WERI-Rb-1 (cell line): ENCODE data around the gene EZH2.

ENCODE experiments used
- DNase-seq: peaks from one replicate; pipeline ENCODE4 v3.0.0-alpha.2; 2020
- H3K27ac ChIP-seq: fragments of 250-450 bp; sonication (Bioruptor Pico); 2 replicates; pipeline ENCODE4 v1.5.1; 2020; ENCODE audit warnings: mild to moderate bottlenecking, moderate library complexity
- H3K27me3 ChIP-seq: fragments of 250-450 bp; sonication (Bioruptor Pico); 2 replicates; pipeline ENCODE4 v1.5.1; 2021; ENCODE audit warnings: mild to moderate bottlenecking, low read depth, moderate library complexity; ENCODE audit not compliant: insufficient read depth, severe bottlenecking
- H3K36me3 ChIP-seq: fragments of 250-450 bp; sonication (Bioruptor Pico); 2 replicates; pipeline ENCODE4 v1.5.1; 2020; ENCODE audit warnings: mild to moderate bottlenecking, moderate library complexity
- H3K4me3 ChIP-seq: 2 replicates; pipeline ENCODE4 v1.5.1; 2011; ENCODE audit warnings: low read depth, mild to moderate bottlenecking, control low read depth, low read length
- H3K9me3 ChIP-seq: fragments of 250-450 bp; sonication (Bioruptor Pico); 2 replicates; pipeline ENCODE4 v1.5.1; 2021; ENCODE audit warnings: mild to moderate bottlenecking, moderate library complexity; ENCODE audit not compliant: severe bottlenecking
- TF ChIP-seq, protein P1 (sequence below): IDR thresholded peaks from 2 replicates; pipeline ENCODE4 v1.5.1; 2011; ENCODE audit warnings: low read depth, mild to moderate bottlenecking, control low read depth, inconsistent platforms, low read length

Gene EZH2

DNA sequence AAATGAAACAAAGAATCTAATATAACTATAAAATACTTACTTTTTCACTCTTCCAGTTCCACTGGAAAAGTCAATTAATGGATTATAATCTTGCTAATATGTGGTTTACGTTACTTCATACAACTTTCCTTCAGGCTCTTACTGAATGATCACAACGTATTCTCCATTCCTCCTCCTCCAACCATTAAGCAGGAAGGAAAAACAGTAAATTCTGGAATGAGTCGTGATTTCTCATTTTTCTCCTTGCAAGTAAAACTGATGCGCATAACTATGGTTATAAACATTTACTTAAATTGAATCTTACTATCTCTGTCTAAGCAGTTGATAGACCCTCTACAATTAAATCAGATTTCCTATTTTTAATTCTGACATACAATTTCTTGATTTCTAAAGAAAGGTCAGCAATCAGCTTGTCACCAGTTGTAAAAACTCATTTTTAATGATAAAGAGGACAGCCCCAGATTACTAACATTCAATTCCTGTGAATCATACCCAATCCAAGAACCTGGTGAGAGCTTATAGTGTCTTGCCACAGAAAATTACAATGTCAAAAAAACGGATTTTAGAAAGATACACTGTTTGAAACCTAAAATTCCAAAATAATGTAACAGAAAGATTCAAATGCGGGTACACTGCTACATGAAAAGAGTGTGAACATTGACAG lies 64.3 kb downstream of the EZH2 start:
- Histone ChIP-seq H3K9me3 (no peaks in the 10 kb centered on the region), H3K36me3 (peaks cover 80% of the 10 kb centered on the region), H3K4me3 (no peak overlapping the region), H3K27me3 (no peaks in the 10 kb centered on the region), H3K27ac (no peak overlapping the region)
- TF ChIP-seq, protein P1, sequence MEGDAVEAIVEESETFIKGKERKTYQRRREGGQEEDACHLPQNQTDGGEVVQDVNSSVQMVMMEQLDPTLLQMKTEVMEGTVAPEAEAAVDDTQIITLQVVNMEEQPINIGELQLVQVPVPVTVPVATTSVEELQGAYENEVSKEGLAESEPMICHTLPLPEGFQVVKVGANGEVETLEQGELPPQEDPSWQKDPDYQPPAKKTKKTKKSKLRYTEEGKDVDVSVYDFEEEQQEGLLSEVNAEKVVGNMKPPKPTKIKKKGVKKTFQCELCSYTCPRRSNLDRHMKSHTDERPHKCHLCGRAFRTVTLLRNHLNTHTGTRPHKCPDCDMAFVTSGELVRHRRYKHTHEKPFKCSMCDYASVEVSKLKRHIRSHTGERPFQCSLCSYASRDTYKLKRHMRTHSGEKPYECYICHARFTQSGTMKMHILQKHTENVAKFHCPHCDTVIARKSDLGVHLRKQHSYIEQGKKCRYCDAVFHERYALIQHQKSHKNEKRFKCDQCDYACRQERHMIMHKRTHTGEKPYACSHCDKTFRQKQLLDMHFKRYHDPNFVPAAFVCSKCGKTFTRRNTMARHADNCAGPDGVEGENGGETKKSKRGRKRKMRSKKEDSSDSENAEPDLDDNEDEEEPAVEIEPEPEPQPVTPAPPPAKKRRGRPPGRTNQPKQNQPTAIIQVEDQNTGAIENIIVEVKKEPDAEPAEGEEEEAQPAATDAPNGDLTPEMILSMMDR = no peak
- no peak for DNase-seq

DNA sequence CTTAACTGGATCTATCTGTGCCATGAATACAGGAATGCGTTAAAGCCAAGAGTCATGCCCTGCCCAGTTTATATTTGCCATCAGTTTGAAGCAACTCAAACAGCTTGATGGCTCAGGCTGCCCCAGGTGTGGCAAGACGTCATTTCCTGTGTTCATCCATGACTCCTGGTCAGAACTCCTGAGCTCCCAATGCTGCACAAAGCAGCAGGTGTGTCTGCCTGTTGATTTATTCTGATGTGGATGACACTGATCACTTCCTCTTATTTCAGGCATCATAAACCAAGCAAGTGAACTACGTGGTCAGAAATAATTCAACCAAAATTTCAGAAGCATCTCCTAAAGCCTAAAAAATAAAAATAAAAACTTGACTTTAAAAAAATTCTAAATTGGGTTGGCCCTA lies 68.5 kb downstream of the EZH2 start:
- DNase-seq = no peak
- H3K4me3 ChIP-seq = no peak overlapping the region
- no peaks in the 10 kb centered on the region for H3K27me3 ChIP-seq
- TF ChIP-seq, protein P1 = no peak
- H3K9me3 ChIP-seq = no peaks in the 10 kb centered on the region
- peaks cover 97% of the 10 kb centered on the region for H3K36me3 ChIP-seq
- no peak overlapping the region for H3K27ac ChIP-seq

GRCh38 chr7:148814922-148815559 lies 69.0 kb downstream of the EZH2 start:
- no peak overlapping the region for H3K4me3 ChIP-seq
- H3K9me3 ChIP-seq = no peaks in the 10 kb centered on the region
- H3K36me3 ChIP-seq = peaks cover 100% of the 10 kb centered on the region
- no peak overlapping the region for H3K27ac ChIP-seq
- DNase-seq = no peak
- TF ChIP-seq, protein P1 = no peak
- no peaks in the 10 kb centered on the region for H3K27me3 ChIP-seq

DNA sequence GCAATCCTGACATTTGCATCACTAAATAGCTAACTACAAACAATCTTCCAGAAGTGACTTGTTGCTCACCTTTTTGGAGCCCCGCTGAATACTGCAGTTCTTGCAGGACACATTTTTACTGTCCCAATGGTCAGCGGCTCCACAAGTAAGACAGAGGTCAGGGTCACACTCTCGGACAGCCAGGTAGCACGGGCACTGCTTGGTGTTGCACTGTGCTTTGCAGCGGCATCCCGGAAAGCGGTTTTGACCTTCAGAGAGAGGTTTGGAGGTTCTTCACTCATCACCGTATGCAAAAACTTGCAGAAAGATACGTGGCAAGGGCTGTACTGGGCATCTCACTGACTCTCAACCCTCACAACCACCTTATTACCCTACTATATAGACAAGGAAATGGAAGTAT lies 70.2 kb downstream of the EZH2 start:
- TF ChIP-seq, protein P1 = no peak
- Histone ChIP-seq H3K4me3 (no peak overlapping the region), H3K9me3 (no peaks in the 10 kb centered on the region), H3K36me3 (peaks cover 100% of the 10 kb centered on the region), H3K27me3 (no peaks in the 10 kb centered on the region), H3K27ac (no peak overlapping the region)
- no peak for DNase-seq

GRCh38 chr7:148811892-148812291 lies 72.2 kb downstream of the EZH2 start:
- Histone ChIP-seq H3K9me3 (no peaks in the 10 kb centered on the region), H3K27ac (no peak overlapping the region), H3K27me3 (no peaks in the 10 kb centered on the region), H3K36me3 (peaks cover 100% of the 10 kb centered on the region), H3K4me3 (no peak overlapping the region)
- DNase-seq = no peak
- TF ChIP-seq, protein P1 = no peak

- Histone ChIP-seq H3K27ac (no peak overlapping the region), H3K4me3 (no peak overlapping the region), H3K27me3 (no peaks in the 10 kb centered on the region), H3K36me3 (peaks cover 97% of the 10 kb centered on the region), H3K9me3 (no peaks in the 10 kb centered on the region)
- DNase-seq = no peak
- TF ChIP-seq, protein P1 = no peak
Observed at GRCh38 chr7:148809856-148810255, 74.2 kb downstream of the EZH2 start.
